Naive B cell (primary cell): ENCODE data around the gene ACP4. TPM values are rescaled to one million over a fixed set of nuclear protein-coding genes. Genes with fewer than 3 reads are reported as not detected.
A peak's percentile ranks its signal among the peaks of the same experiment; 100 is the strongest.

Source experiments
- ATAC-seq, 2 donors: fragments of 150-1000 bp; cut with Tn5 transposase; 2 replicates each; pipeline ENCODE4 v1.10.0; 2021; ENCODE audit warnings: low read depth in 2 of 2, mild to moderate bottlenecking in 2 of 2, moderate library complexity in 2 of 2
- DNase-seq: peaks from one replicate; pipeline ENCODE4 v3.0.0; 2022
- H3K27ac Mint-ChIP-seq, 6 donors: one replicate each; pipeline ENCODE4 v1.8.0; 2020 to 2022; ENCODE audit warnings: mild to moderate bottlenecking in 6 of 6, mixed read lengths in 6 of 6, moderate library complexity in 5 of 6, inconsistent platforms in 2 of 6
- H3K27me3 Mint-ChIP-seq, 3 donors: one replicate each; pipeline ENCODE4 v1.8.0; 2021 to 2022; ENCODE audit warnings: mixed read lengths in 3 of 3, mild to moderate bottlenecking in 1 of 3
- H3K36me3 Mint-ChIP-seq, 2 donors: one replicate each; pipeline ENCODE4 v1.8.0; 2020 to 2022; ENCODE audit warnings: mixed read lengths in 2 of 2, inconsistent platforms in 1 of 2, mild to moderate bottlenecking in 1 of 2
- H3K4me1 Mint-ChIP-seq, 3 donors: one replicate each; pipeline ENCODE4 v1.8.0; 2020 to 2022; ENCODE audit warnings: mixed read lengths in 3 of 3, inconsistent platforms in 1 of 3, mild to moderate bottlenecking in 1 of 3, moderate library complexity in 1 of 3
- H3K4me3 Mint-ChIP-seq, 8 donors: one replicate each; pipeline ENCODE4 v1.8.0; 2020 to 2022; ENCODE audit warnings: mild to moderate bottlenecking in 8 of 8, mixed read lengths in 8 of 8, moderate library complexity in 8 of 8, inconsistent platforms in 2 of 8
- H3K9me3 Mint-ChIP-seq, 7 donors: one replicate each; pipeline ENCODE4 v1.8.0; 2020 to 2022; ENCODE audit warnings: mixed read lengths in 7 of 7, mild to moderate bottlenecking in 5 of 7, inconsistent platforms in 2 of 7, moderate library complexity in 1 of 7
- polyA plus RNA-seq, 6 donors: library from polyadenylated mRNA; unstranded; fragments of 300-500 nt; fragmentation: Illumina TruSeq; gene quantifications; one replicate each; pipeline ENCODE4 v1.2.3, GENCODE V29; 2021; ENCODE audit warnings: low read depth in 6 of 6

Gene ACP4
- polyA plus RNA-seq, 6 donors from 2014 or later: not detected

GRCh38 chr19:50822661-50823208 lies 32.5 kb downstream of the ACP4 start:
- Mint-ChIP-seq H3K4me3 (peak overlapping the region in 2 of 8 donors; percentile 20 to 69), H3K27me3 (peaks cover 37 to 77% (median 61%) of the 10 kb centered on the region in 3 donors), H3K9me3 (peaks cover 0 to 4% (median 0%) of the 10 kb centered on the region in 7 donors), H3K36me3 (no peaks in the 10 kb centered on the region), H3K27ac (no peak overlapping the region), H3K4me1 (peaks cover 40 to 47% (median 46%) of the 10 kb centered on the region in 3 donors)
- DNase-seq (no peak), ATAC-seq (no peak)

GRCh38 chr19:50823389-50824042 lies 33.3 kb downstream of the ACP4 start, which contains the start of gene KLK1:
TSS of gene KLK1 (minus strand) at chr19:50823787. CDS start at chr19:50823748, 39 bp downstream.
- Mint-ChIP-seq H3K9me3 (peaks cover 0 to 4% (median 0%) of the 10 kb centered on the region in 7 donors), H3K36me3 (no peaks in the 10 kb centered on the region), H3K27ac (no peak within 1 kb of the TSS), H3K4me3 (peak within 1 kb of the TSS in 3 of 8 donors; percentile 20 to 69 (median 42)), H3K4me1 (peaks cover 39 to 42% (median 40%) of the 10 kb centered on the region in 3 donors), H3K27me3 (peaks cover 37 to 75% (median 67%) of the 10 kb centered on the region in 3 donors)
- ATAC-seq (no peak), DNase-seq (no peak)

- Mint-ChIP-seq H3K27me3 (peaks cover 29 to 57% (median 50%) of the 10 kb centered on the region in 3 donors), H3K4me1 (peaks cover 10 to 14% (median 13%) of the 10 kb centered on the region in 3 donors), H3K9me3 (peaks cover 0 to 4% (median 0%) of the 10 kb centered on the region in 7 donors), H3K4me3 (no peak overlapping the region), H3K36me3 (no peaks in the 10 kb centered on the region), H3K27ac (peak overlapping the region in 1 of 6 donors; percentile 3)
- ATAC-seq: no peak
- no peak for DNase-seq
These were observed 36.5 kb downstream of the ACP4 start for GRCh38 chr19:50826492-50827240.

- Mint-ChIP-seq H3K27ac (peak overlapping the region in 2 of 6 donors; percentile 59 to 72), H3K4me1 (peaks cover 1 to 8% (median 6%) of the 10 kb centered on the region in 3 donors), H3K27me3 (peaks cover 26 to 57% (median 50%) of the 10 kb centered on the region in 3 donors), H3K4me3 (no peak overlapping the region), H3K36me3 (peaks cover 0 to 2% of the 10 kb centered on the region in 2 donors), H3K9me3 (peaks cover 0 to 4% (median 0%) of the 10 kb centered on the region in 7 donors)
- DNase-seq (no peak), ATAC-seq (no peak)
These were observed 37.3 kb downstream of the ACP4 start for GRCh38 chr19:50827476-50827875.

GRCh38 chr19:50829801-50830200 lies 39.6 kb downstream of the ACP4 start:
- ATAC-seq: no peak
- DNase-seq: no peak
- Mint-ChIP-seq H3K27me3 (peaks cover 23 to 61% (median 59%) of the 10 kb centered on the region in 3 donors), H3K36me3 (peaks cover 0 to 17% of the 10 kb centered on the region in 2 donors), H3K4me1 (peaks cover 0 to 3% (median 2%) of the 10 kb centered on the region in 3 donors), H3K9me3 (peaks cover 0 to 4% (median 0%) of the 10 kb centered on the region in 7 donors), H3K27ac (no peak overlapping the region), H3K4me3 (no peak overlapping the region)

- peaks cover 0 to 17% of the 10 kb centered on the region in 2 donors for H3K36me3 Mint-ChIP-seq
- peaks cover 3 to 9% (median 4%) of the 10 kb centered on the region in 3 donors for H3K4me1 Mint-ChIP-seq
- DNase-seq (no peak), ATAC-seq (no peak)
- peaks cover 0 to 4% (median 0%) of the 10 kb centered on the region in 7 donors for H3K9me3 Mint-ChIP-seq
- no peak overlapping the region for H3K27ac Mint-ChIP-seq
- no peak overlapping the region for H3K4me3 Mint-ChIP-seq
- H3K27me3 Mint-ChIP-seq: peaks cover 23 to 61% (median 59%) of the 10 kb centered on the region in 3 donors
These were observed 40.2 kb downstream of the ACP4 start for GRCh38 chr19:50830266-50831025.

GRCh38 chr19:50831026-50831396 lies 40.8 kb downstream of the ACP4 start:
- H3K27me3 Mint-ChIP-seq: peaks cover 22 to 60% (median 57%) of the 10 kb centered on the region in 3 donors
- H3K27ac Mint-ChIP-seq: peak overlapping the region in 1 of 6 donors; percentile 28
- no peak overlapping the region for H3K4me3 Mint-ChIP-seq
- DNase-seq (no peak), ATAC-seq (no peak)
- peaks cover 0 to 17% of the 10 kb centered on the region in 2 donors for H3K36me3 Mint-ChIP-seq
- H3K9me3 Mint-ChIP-seq: peaks cover 0 to 4% (median 0%) of the 10 kb centered on the region in 7 donors
- H3K4me1 Mint-ChIP-seq: peaks cover 3 to 11% (median 8%) of the 10 kb centered on the region in 3 donors

DNA sequence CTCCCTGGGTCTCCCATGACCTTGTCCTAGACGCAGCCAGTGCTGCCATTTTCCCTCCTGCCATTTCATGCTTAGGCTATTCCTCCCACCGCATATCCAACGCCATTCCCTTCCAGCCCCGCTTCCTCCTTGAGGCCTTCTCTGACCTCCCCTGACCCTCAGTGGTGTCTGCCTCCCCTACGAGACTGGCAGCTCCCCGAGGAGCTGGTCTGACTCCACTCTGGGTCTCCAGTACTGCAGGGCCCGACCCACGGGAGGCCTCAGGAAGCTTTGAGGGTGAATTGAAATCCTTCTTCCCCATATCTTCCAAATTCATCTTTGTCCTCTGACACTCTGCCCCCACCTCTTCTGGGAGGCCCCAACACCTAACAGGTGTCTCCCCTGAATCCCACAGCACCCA lies 42.5 kb downstream of the ACP4 start:
- Mint-ChIP-seq H3K4me3 (peak overlapping the region in 1 of 8 donors; percentile 9), H3K36me3 (peaks cover 0 to 17% of the 10 kb centered on the region in 2 donors), H3K4me1 (peaks cover 10 to 21% (median 20%) of the 10 kb centered on the region in 3 donors), H3K9me3 (peaks cover 0 to 2% (median 0%) of the 10 kb centered on the region in 7 donors), H3K27ac (no peak overlapping the region), H3K27me3 (peaks cover 22 to 59% (median 59%) of the 10 kb centered on the region in 3 donors)
- DNase-seq: no peak
- no peak for ATAC-seq

DNA sequence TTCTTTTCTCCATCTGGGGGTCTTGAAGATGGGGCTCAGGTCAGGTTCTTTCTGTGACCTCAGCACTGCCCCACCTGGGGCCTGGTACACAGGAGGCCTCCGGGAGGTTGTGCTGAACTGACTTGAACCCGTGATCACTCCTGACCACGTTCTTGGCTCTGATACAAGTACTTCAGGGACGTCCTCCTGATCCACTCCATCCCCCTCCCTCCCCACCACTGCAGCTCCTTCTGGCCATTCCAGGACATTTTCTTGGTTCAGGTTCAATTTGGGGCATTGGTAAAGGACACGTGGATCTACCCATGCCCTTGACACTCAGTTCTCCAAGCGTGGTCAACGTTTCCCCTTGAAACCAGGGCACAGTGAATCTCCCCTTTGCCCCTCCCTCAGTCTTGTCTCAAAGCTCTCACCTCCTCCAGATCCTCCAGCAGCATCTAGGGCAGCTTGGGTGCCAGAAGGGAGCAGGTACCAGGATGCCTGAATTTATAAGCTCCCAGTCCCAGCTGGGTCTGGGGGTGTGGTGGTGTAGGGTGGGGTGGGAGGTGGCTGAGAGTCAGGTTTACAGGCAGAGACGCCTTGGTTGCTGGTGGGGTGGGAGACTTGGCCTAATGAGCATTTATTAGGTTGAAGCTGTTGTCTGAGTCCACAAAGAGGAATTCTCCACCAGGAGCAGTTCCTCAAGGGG lies 43.0 kb downstream of the ACP4 start, which contains the start of gene KLK15:
TSS of gene KLK15 (minus strand) at position 458 of the 685 bp plus-strand sequence. CDS start 2,082 bp downstream, outside the sequence.
- DNase-seq: no peak
- Mint-ChIP-seq H3K36me3 (peaks cover 0 to 17% of the 10 kb centered on the region in 2 donors), H3K27me3 (peaks cover 22 to 59% (median 58%) of the 10 kb centered on the region in 3 donors), H3K4me1 (peaks cover 10 to 22% (median 21%) of the 10 kb centered on the region in 3 donors), H3K9me3 (peaks cover 0 to 2% (median 0%) of the 10 kb centered on the region in 7 donors), H3K27ac (no peak within 1 kb of the TSS), H3K4me3 (peak within 1 kb of the TSS in 4 of 8 donors; percentile 9 to 54 (median 22))
- no peak for ATAC-seq

DNA sequence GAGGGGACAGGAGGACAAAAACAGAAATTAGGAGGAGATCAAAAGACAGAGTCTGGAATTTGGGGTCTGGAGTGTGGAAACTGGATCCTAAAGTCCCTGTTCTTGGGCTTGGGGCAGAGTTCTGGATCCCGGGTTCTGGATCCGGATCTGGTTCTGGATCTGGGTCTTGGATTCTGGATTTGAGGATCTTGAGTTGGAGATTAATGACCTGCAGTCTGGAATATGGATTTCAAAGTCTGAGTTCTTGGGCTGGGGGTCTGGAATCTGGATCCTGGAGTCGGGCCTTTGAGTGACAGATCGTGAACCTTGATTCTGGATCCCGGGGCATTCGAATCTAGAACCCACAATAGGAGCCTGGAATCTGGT lies 43.6 kb downstream of the ACP4 start:
- Mint-ChIP-seq H3K27ac (no peak overlapping the region), H3K4me1 (peaks cover 10 to 25% (median 21%) of the 10 kb centered on the region in 3 donors), H3K4me3 (peak overlapping the region in 2 of 8 donors; percentile 16 to 29), H3K36me3 (peaks cover 0 to 17% of the 10 kb centered on the region in 2 donors), H3K9me3 (peaks cover 0 to 3% (median 0%) of the 10 kb centered on the region in 7 donors), H3K27me3 (peaks cover 22 to 63% (median 61%) of the 10 kb centered on the region in 3 donors)
- ATAC-seq (no peak), DNase-seq (no peak)

GRCh38 chr19:50835103-50835784 lies 45.0 kb downstream of the ACP4 start:
- Mint-ChIP-seq H3K27ac (peak overlapping the region in 1 of 6 donors; percentile 22), H3K4me3 (peak overlapping the region; percentile 78 to 95 (median 86)), H3K27me3 (peaks cover 13 to 61% (median 61%) of the 10 kb centered on the region in 3 donors), H3K9me3 (peaks cover 0 to 4% (median under 1%) of the 10 kb centered on the region in 7 donors), H3K36me3 (peaks cover 0 to 17% of the 10 kb centered on the region in 2 donors), H3K4me1 (peaks cover 10 to 25% (median 21%) of the 10 kb centered on the region in 3 donors)
- ATAC-seq (no peak), DNase-seq (no peak)
